Progenitor cell of endocrine pancreas (in vitro differentiated cells): Measurements from ENCODE around the gene DTD1. TPM values are rescaled to one million over a fixed set of nuclear protein-coding genes. Genes with fewer than 3 reads are reported as not detected.

Experiments used
- DNase-seq: peaks from one replicate; pipeline ENCODE4 v3.0.0; 2021; ENCODE audit warnings: low spot score; ENCODE audit not compliant: unreplicated experiment
- H3K27ac Mint-ChIP-seq: 2 replicates; pipeline ENCODE4 v1.8.0; 2021; ENCODE audit warnings: mild to moderate bottlenecking, moderate library complexity, mixed read lengths
- H3K27me3 Mint-ChIP-seq: 2 replicates; pipeline ENCODE4 v1.8.0; 2021; ENCODE audit warnings: mixed read lengths
- H3K36me3 Mint-ChIP-seq: 2 replicates; pipeline ENCODE4 v1.8.0; 2022; ENCODE audit warnings: mixed read lengths; ENCODE audit not compliant: insufficient read depth
- H3K4me1 Mint-ChIP-seq: 2 replicates; pipeline ENCODE4 v1.8.0; 2021; ENCODE audit warnings: low read depth, mixed read lengths
- H3K4me3 Mint-ChIP-seq: 2 replicates; pipeline ENCODE4 v1.8.0; 2021; ENCODE audit warnings: low read depth, mild to moderate bottlenecking, moderate library complexity, mixed read lengths
- H3K9me3 Mint-ChIP-seq: 2 replicates; pipeline ENCODE4 v1.8.0; 2021; ENCODE audit warnings: low read depth, mixed read lengths
- CTCF ChIP-seq: fragments of 200-600 bp; sonication (generic); IDR thresholded peaks from one replicate; pipeline ENCODE4 v1.5.0; 2021; ENCODE audit warnings: antibody characterized with exemption, mild to moderate bottlenecking; ENCODE audit not compliant: unreplicated experiment
- total RNA-seq: library from RNA; stranded (reverse); gene quantifications from 2 replicates; pipeline ENCODE4 v1.2.1, GENCODE V29; 2021

Gene DTD1
- total RNA-seq, 1 donor from 2014 or later = 26.8 TPM

DNA sequence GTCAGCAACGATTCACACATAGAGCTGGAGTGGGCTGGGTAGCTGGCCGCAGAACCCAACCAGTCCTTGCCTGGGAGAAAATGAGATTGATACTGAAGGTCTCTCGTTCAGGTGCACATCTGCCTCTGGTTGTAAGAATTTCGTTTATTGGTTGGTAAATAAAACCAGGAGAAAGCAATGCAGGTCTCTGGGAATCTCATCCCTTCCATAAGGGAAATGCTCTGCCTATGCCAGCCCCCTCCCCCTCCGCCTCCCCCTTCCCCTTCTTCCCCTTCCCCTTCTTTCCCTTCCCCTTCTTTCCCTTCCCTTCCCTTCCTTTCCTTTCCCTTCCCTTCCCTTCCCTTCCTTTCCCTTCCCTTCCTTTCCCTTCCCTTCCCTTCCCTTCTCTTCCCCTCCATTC lies 107.3 kb downstream of the DTD1 start:
- TF ChIP-seq CTCF = no peak
- Mint-ChIP-seq H3K27me3 (no peaks in the 10 kb centered on the region), H3K36me3 (no peaks in the 10 kb centered on the region), H3K4me3 (no peak overlapping the region), H3K4me1 (no peaks in the 10 kb centered on the region), H3K27ac (no peak overlapping the region), H3K9me3 (no peaks in the 10 kb centered on the region)
- DNase-seq = no peak

DNA sequence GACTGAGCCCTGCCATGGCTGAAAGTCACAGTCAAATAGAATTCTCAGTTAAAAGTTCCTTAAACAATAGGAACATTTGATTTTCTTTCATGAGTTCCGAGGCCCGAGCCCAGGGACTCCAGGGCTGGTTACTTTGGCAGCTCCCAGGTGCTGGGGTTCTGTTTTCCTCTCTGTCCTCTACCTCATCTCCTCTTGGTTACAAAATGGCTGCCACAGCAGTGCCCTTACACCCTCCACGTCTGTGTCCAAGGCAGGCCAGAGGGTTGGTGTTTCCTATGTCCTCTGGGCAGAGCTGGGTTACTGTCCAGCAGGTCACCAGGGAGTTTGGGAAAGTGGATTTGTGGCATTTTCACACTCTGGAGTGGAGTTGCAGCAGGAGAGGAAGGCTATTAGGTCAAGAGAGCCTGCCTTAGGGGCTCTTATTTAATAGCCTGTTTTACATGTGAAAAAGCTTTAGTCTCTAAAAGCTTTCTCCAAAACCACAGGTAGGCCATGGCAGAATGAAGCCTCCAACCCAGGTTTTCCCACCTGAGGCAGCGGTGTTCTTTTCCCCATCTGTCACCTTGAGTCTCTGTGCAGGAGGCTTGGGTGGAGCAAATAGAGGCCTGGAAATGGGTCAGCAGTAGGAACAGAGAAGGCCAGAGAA lies 111.0 kb downstream of the DTD1 start:
- DNase-seq = no peak
- no peak for TF ChIP-seq CTCF
- Mint-ChIP-seq H3K27ac (no peak overlapping the region), H3K4me1 (no peaks in the 10 kb centered on the region), H3K9me3 (no peaks in the 10 kb centered on the region), H3K36me3 (no peaks in the 10 kb centered on the region), H3K4me3 (no peak overlapping the region), H3K27me3 (no peaks in the 10 kb centered on the region)

DNA sequence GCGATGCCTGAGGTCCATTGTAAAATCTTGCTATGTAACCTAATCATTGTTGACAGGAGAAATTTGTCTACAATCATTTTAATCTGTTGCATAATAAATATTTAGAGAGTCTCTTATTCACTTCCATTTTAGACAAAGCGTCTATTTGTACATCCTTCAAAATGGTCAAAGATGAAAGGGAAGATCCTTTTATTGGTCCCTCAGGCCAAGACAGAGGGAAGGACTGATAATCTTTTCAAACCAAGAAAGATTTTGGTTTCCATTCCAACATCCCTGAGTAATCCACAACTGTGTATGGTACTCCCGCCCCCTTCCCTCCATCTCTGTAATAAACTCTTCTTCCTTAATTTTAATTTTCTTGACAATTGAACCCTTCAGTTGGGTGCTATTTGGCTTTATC lies 114.1 kb downstream of the DTD1 start:
- Mint-ChIP-seq H3K27ac (no peak overlapping the region), H3K27me3 (no peaks in the 10 kb centered on the region), H3K4me3 (no peak overlapping the region), H3K9me3 (no peaks in the 10 kb centered on the region), H3K36me3 (no peaks in the 10 kb centered on the region), H3K4me1 (no peaks in the 10 kb centered on the region)
- DNase-seq = no peak
- no peak for TF ChIP-seq CTCF

DNA sequence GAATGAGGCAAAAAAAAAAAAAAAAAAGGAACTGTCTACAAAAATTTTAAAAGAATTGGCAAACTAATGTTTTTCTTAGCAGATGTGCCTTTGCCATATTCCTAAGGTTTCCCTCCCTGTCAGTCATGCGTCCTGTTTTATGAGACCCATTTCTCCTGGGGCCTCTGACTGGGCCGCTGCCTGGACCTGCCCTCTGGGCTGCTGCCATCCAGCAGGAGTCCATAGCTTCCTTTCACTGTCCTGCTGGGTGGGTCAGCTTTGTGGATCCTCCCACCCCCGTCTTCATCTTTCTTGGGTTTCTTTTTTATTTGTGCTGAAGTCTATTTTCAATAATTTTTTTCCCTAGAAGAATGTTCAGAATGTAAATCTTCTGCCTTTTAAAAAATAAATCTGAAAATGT lies 114.9 kb downstream of the DTD1 start:
- Mint-ChIP-seq H3K4me3 (no peak overlapping the region), H3K9me3 (no peaks in the 10 kb centered on the region), H3K27me3 (no peaks in the 10 kb centered on the region), H3K27ac (no peak overlapping the region), H3K4me1 (no peaks in the 10 kb centered on the region), H3K36me3 (no peaks in the 10 kb centered on the region)
- no peak for DNase-seq
- no peak for TF ChIP-seq CTCF

- no peaks in the 10 kb centered on the region for H3K27me3 Mint-ChIP-seq
- DNase-seq = no peak
- no peak overlapping the region for H3K27ac Mint-ChIP-seq
- no peaks in the 10 kb centered on the region for H3K9me3 Mint-ChIP-seq
- H3K4me3 Mint-ChIP-seq = no peak overlapping the region
- no peak for TF ChIP-seq CTCF
- H3K4me1 Mint-ChIP-seq = peaks cover 2% of the 10 kb centered on the region
- H3K36me3 Mint-ChIP-seq = no peaks in the 10 kb centered on the region
These were observed 117.6 kb downstream of the DTD1 start for GRCh38 chr20:18705490-18705889.
